Nucleus accumbens (tissue), 56 donors: ENCODE results near the gene CD52.
"Not testable (repeated sequence)": the region's sequence is repeated elsewhere in the genome, so short reads cannot be mapped to it uniquely, and the experiment has no call there.

Experiments
- DNase-seq, 56 donors: peaks; one replicate each; lab custom pipeline; 2025; lab: John Stamatoyannopoulos, UW

CD52 gene

DNA sequence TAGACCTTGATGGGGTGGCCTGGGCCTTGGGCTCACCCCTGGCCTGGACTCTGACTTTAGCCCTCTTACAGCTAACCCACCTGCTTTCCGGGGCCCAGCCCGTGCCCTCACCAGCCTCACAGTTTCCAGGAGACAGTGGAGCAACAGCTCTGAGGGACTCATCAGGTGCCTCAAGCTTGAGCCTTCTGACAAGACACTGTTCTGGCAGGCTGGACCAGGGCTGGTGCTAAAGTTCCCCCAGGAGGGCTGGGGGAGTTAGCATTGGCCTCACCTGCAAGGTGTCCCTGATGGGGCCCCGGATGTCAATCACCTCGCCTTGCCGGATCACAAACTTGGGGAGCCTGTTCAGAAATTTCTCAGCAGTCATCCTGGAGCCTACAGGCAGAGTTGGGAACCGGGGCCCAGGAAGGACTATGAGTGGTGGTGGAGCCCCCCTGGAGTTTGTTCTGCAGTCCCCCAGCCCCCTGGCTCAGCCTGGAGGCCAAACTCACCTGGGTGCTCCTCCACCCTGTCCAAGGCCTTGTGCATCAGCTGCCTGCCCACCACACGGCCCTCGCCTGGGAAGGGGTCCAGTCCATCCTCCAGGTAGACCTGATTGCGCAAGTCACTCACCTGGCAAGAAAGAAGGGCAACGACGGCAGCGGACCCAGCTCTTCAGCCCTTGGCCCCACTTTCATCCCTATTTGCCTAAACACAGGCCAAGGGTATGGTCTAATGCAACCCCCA lies 33.7 kb upstream of the CD52 start:
- no peak for DNase-seq

DNA sequence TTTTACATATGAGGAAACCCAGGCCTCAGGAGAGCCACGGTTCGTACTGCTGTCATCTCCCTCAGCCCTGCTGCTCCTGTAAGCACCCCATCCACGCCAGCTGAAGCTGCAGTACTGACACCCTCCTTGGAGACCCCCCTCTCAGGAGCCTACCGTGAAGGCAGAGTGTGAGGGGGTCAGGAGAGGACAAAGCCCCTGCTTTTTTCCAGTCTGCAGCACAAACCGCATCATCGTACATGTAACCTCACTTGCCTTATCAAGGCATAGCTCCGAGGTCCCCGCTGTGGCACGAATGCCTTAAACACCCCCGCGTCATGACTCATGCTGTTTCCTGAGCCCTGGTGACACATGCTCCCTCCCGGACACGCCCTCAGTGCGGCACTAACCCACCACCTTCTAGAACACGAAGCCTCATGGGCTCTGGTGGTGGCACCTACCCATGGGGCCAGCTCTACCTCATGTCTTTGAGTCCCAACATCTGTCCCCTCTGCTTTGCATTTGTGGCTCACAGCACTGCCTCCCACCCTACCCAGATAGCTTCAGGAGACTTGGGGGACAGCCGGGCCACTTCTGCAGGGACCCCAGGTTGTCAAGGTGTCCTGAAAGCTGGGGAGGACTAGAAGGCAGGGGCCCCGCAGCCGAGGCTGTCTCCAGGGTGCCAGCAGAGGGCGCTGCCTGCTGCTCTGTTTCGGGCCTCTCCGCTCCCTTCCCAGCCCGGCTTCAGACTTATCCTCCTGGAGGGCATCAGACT lies 33.0 kb upstream of the CD52 start:
- peak in 44 of 56 donors; percentile 16 to 89 (median 54) for DNase-seq

DNA sequence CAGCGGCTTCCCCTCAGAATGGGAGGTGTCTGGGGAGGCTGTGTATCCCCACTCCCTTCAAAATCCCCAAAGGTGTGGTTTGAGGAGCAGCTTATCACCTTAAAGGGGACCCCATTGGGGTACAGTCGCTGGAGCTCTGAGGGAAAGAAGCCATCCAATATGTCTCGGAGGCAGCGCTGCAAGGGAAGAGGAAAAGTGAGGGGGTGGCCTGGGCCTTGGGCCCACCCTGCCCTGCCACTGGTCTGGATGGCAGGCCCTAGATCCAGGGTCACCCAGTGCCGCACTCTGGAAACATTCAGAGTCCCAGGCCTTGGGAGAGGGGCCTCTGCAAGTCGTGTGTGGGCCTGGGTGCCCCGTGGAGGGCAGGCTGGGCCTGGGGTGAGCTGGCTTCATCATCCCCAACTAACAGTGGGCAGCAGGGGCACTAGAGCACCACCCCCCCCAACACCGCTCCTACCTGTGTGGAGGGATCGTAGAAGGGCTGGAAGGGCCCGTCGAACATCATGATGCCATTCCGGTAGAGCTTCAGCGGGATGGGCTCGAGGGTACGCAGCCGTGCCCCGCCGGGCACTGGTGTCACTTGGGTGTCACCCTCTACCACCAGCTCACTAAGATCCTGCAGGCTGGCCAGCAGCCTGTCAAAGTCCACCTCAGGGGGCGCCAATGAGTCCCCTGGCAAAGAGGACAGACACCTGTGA lies 32.2 kb upstream of the CD52 start:
- no peak for DNase-seq

DNA sequence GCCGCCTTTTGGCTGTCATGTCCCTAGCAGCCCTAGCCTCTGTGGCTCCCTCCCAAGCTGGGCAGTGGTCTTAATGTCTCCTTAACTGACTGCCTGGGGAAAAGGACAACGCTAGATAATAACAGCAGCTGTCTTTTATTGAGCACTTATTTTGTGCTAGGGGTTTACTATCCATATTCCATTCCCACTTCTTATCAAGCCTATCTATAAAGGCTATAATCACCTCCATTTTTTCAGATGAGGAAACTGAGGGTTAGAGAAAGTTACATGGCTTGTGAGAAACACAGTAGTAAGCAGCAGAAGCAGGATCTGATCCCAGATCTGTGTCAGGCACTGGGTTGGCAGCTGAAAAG lies 31.7 kb upstream of the CD52 start:
- DNase-seq: no peak

DNA sequence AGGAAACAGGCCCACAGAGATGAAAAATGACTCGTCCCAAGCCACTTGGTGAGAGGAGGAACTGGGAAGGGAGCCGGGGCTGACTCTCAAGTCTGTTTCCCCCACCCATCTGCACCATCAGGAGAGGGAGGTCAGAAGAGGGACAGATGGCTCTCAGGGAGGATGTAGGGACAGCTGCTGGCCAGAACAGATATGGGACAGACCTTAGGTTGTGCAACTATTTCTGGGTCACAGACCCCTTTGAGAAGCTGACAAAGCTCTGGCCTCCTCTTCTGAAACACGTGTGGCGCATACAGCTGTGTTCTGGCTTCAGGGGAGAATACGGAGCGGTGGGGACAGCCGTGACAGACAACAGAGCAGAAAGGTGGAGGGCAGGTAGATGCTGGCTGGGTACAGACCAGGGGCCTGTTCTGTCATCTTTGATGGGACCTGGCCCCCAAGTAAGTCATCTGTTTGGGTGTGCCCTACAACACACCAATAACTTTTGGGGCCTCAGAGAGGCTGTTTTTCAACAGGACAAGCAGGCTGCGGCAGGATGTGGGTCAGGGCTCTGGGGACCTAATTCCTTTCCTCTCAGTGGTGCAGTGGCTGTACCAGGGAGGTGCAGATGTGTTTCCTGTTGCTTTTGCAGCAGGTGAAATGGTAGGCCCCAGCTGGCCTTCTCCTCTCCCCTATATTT lies 30.6 kb upstream of the CD52 start:
- no peak for DNase-seq

DNA sequence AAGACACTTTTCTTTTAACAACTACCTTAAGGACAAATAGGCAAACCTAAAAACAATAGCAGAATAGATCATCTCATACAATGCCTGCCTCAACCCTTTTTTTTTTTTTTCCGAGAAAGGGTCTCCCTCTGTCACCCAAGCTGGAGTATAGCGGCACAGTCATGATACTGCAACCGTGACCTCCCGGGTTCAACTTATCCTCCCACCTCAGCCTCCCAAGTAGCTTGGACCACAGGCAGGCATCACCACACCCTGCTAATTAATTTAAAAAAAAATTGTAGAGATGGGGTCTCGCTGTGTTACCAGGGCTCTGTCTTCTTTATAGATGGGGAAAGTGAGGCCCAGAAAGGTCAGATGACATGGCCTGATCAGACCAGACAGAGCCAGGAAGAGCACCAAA lies 29.9 kb upstream of the CD52 start:
- no peak for DNase-seq

DNA sequence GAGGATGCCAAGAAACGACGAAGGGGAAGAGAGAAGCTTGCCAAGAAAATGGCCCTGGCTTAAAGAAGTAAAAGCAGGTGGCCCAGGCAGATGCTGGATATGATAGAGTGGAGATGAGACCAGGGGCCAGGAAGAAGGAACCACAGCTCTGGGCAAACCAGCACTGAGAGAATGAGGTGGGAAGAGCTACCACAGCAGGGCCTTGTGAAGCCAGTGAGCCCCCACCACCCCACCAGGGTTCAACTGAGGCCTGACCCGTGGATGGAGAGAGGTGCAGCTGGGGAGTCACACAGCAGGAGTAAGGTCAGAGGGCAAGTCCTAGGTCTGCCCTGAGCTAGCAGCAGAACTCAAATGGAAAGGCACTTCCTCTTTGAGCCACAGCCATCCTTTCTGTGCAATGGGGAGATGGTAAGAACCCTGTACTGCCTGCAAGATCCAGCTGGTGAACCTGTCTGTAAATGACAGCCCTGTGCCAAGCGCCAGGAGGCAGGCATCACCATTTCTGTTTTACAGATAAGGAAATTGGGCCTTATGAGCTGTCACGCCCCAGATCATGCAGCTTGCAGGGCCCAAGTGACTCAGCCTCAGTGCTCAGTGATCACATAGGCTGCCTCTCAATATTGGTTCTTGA lies 29.3 kb upstream of the CD52 start:
- peak in 8 of 56 donors; percentile 8 to 52 (median 30) for DNase-seq

DNA sequence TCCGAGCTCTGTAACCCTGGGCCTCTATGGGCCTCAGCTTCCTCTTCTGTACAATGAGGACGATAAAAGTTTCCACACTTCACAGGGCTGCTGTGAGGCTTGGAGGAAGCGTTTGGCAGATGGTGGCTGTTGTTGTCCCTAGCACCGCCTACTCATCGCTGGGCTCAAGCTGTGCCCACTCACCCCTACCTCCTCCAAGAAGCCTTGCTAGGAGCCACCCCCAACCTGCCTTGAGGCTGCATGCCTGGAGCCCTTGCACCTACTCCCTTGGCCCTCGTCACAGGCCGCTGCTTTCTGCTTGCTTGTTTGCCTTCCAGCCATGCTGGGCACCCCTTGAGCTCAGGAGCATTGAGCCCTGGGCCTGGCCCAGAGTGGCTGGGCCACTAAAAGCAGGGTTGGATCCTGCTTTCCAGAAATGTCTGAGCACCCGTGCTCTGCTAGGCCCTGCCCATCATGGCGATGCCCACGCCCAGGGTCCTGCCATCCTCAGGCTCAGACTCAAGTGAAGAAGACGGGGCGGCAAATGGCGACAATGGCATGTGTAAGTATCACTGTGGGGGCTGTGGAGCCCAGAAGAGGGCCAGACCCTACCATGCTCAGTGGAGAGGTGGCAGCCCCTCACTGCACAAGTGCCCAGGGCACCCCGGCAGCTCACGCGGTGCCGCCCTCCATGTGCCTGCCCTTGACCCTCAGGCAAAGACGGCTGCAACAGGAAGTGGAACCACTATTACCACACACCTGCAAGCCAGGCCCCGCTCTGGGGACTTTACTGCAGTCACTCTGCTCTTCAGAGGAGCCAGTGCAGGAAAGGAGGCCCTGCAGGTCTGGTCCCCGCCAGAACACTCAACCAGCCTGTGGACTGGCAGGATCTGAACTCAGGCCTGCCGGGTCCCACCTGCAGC lies 28.3 kb upstream of the CD52 start:
- peak in 1 of 56 donors; percentile 17 for DNase-seq

DNA sequence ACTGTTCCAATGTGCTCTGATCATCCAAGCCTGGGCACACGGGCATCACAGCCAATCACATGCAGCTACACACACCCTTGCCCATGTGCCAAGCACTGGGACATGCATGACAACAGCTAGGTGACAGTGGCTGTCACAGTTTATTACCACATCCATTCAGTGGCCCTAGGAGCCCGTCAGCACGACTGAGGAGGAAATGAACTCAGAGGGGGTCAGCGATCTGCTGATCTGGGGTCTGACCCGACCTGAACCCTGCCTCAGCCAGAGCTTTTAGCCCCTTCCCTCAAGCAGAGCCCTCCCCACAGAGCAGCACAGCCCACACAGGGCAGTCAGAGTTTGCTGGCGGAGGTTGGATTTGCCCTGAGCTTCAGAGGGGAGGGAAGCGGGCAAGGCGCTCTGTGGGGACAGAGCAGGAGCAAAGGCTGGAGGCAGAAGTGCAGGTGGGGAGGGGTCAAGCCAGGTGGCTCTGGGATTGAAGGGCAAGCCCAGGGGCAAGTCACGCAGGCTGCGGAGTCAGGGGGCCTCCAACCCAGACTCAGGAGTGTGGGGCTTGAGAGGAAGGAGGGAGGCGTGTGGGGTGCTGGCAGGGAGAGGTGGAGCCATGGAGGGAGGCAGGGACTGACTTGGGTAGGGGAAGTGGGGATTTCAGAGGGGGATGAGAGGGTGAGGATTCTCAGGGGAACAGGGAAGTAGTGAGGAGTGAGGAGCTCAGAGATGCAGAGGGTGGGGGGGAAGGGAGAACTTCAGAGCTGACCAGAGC lies 27.5 kb upstream of the CD52 start:
- no peak for DNase-seq

DNA sequence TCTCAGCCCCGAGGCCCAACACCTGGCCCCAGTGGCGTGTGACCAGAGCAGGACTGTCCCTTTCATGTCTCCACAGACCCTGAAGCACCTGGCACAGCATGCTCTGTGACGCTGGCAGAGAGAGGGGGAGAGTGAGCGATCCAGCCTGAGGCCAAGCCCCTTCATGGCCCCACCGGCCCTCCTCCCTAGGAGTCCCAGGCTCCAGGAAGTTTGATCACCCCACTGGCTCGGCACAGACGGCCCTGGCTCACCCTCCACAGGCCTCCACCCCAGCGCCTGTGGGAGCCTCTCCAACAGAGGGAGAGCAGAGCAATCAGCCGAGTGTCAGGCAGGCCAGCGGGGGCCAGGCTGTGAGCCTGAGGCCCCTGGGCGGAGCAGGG lies 26.9 kb upstream of the CD52 start:
- DNase-seq: no peak

DNA sequence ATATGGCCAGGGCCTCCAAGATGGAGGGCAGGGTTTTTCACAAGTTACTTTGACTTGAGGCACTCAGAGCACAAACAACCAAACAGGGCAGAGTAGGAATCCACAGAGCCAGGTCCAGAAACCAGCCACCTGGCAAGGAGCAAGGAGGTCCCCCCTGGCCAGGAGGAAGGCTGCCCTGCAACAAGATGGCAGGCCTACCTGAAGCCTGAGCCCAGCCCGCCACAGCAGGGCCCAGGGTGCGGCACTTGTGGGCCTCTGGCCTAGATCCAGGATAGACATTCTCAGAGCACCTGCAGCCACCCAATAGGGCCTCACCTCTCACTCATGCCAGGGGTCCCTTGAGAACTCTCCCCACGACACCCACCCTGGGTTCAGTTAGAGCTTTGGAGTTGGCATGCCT lies 26.3 kb upstream of the CD52 start:
- no peak for DNase-seq

DNA sequence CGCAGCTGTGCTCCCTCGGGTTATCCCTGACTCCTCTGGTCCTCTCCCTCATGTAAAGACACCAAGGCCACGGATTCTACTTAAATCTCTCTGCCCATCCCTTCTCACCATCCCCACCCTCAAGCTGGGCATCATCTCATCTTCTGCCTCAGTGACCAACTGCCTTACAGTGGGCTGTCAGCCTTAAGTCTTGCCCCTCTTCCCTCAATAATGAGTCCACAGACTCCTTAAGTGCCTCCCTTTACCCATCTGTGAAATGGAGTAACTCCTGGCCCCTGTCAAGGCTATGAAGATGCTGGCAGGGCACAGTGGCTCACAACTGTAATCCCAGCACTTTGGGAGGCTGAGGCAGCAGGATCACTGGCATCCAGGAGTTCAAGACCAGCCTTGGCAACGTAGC lies 25.8 kb upstream of the CD52 start:
- no peak for DNase-seq

DNA sequence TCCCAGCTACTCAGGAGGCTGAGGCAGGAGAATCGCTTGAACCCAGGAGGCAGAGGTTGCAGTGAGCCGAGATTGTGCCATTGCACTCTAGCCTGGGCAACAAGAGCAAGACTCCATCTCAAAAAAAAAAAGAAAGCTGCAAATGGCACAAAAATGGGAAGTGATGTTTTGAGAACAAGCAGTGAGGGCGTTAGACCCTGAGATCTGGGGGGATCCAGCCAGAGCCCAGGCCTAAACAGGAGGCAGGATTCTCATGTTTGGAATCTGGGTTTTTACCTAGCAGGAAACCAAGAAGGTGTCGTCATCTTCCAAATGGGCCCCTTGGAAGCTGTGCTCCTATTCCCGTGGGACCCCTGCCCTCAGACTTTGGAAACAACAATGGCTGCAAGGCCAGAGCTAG lies 25.0 kb upstream of the CD52 start:
- DNase-seq: not testable (repeated sequence)

DNA sequence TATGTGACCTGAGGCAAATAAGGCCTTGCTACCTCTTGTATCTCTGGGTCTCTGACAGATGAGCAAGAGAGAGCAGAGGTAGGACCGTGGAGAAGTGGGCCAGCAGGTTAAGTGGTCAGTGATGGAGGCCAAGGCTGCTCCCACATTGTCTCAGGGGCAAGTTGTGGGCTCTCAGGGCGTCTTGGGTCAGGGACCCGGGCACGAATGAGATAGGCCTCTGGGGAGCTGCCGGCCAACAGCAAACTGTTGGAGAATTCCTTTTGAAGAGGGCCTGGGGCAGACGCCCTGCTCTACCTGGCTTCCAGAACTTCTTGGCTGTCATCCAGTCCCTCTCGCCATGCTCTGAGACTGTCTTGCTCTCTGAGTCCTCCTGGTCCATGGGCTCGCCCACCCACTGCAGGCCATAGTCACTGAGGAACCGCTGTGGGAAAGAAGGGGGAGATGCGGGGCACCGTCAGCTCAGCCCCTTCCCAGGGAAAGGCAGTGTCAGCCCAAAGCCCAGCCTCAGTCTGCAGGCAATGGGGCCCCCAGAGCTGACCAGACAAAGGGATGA lies 23.8 kb upstream of the CD52 start:
- DNase-seq: no peak

DNA sequence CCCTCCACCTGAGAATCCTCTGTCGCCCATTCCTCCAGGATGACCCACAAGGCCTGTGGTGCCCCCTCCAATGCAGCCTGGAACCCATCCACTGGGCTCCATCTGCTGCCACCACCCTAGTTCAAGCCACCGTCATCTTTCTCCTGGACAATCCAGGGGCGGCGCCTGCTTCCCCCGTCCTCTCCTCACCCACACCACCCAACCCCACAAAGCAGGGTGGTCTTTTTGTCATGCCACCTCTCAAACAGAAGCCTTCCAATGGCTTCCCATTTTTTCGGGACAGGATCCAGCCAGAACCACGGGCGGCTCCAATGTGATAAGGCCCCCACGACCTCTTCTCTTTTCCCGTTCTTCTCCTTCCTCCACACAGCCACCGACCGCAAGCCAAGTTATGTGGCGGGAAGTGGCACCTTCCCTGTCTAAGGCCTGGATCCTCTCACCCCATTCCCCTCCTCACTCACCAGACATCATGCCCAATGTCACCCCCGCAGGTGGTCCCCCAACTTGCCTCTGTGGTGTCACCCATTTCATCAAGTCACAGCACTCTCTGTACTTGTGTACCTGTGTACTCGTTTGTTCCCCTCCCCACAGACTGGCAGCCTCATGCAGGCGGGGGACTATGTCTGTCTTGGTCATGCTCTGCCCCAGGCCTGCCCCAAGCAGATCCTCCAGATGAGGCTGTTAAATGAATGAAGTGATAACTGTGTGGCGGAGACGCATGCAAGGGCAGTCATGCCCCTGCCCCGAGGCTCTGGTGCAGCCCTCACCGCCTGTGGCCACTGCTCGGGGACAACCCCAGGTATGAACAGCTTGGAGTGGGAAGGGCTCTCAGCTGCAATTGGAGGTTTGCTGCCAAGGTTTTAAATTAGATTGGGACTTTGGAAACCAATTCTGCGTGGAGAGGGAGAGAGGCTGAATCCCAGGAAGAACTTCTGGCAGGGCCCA lies 22.3 kb upstream of the CD52 start:
- DNase-seq: no peak

DNA sequence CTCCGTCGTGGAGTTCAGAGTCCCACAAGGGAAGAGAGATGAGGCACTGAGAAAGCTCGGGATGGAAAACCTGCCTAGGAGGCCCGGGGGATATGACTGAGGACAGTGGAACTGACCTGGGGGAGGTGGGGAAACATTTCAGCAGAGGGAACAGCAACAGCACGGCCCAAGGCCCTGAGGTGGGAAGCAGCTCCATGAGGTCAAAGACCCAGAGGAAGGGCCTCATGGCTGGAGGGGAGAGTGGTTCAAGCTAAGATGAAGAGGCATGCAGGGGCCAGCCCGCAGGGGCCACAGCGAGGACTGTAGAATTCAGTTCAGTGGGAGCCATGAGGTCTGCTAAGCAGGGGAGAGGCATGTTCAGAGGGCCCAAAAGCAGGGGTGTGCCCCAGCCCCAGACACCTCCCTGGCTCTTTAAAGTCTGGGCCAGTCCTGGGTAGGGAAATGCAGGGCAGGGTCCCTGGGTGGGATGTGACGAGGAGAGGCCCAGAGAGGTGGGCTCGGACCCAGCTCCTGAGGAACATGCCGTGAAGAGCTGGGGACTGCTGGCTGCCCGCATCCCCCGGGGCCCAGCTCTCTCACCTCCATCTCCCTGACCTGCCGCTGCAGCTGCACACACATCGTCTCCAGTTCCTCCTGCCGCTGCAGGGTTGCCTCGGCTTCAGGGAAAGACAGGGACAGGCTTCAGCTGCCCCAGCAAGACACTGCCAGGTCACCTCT lies 21.3 kb upstream of the CD52 start:
- no peak for DNase-seq
